Right lobe of liver (tissue), 6 donors: ENCODE measurements around the gene SLC9A3. TPM values are rescaled to one million over a fixed set of nuclear protein-coding genes. Genes with fewer than 3 reads are reported as not detected.

Experiments
- ATAC-seq, 4 donors: fragments of 200-7000 bp; cut with Tn5 transposase; one replicate each; pipeline ENCODE4 v1.9.1; 2020; ENCODE audit warnings: mild to moderate bottlenecking in 4 of 4, moderate library complexity in 4 of 4
- DNase-seq, 3 donors: peaks; one replicate each; pipeline ENCODE4 v3.0.0-alpha.2; 2020
- H3K27ac ChIP-seq, 3 donors: fragments of 200-600 bp; one replicate each; pipeline ENCODE4 v1.8.0; 2022
- H3K27me3 ChIP-seq, 2 donors: fragments of 200-600 bp; one replicate each; pipeline ENCODE4 v1.8.0; 2022
- H3K36me3 ChIP-seq, 4 donors: fragments of 200-600 bp; sonication (generic) in 1 of 4; one replicate each; pipeline versions ENCODE4 v1.5.1 to v1.8.0; 2017 to 2022; ENCODE audit warnings: control low read depth in 1 of 4
- H3K4me1 ChIP-seq, 4 donors: fragments of 200-600 bp; sonication (generic) in 1 of 4; one replicate each; pipeline versions ENCODE4 v1.5.1 to v1.8.0; 2017 to 2022; ENCODE audit warnings: control low read depth in 1 of 4
- H3K4me3 ChIP-seq, 3 donors: fragments of 200-600 bp; one replicate each; pipeline ENCODE4 v1.8.0; 2022
- H3K9me3 ChIP-seq, 4 donors: fragments of 200-600 bp; sonication (generic) in 1 of 4; one replicate each; pipeline versions ENCODE4 v1.5.1 to v1.8.0; 2017 to 2022; ENCODE audit warnings: control low read depth in 1 of 4
- POLR2A ChIP-seq: fragments of 450-650 bp; IDR thresholded peaks from one replicate; pipeline ENCODE4 v1.6.1; 2017; ENCODE audit warnings: antibody characterized with exemption, mild to moderate bottlenecking
- WGBS: methylation state at CpG from one replicate; pipeline ENCODE4 v1.1.6; 2018; ENCODE audit warnings: low coverage, low lambda C conversion rate; ENCODE audit not compliant: insufficient coverage; ENCODE audit errors: missing lambda C conversion rate; 5-methylcytosine and 5-hydroxymethylcytosine counted together
- intact Hi-C, 2 donors: fragments of 100-400 bp; cut with DNase I; formaldehyde crosslinking; loops; one replicate each; pipeline versions ENCODE4 v1.11.2 to v1.14.1; 2022
- total RNA-seq, 6 experiments: library from RNA; depleted of rRNA in 2 of 6; stranded (reverse); fragments of >200 nt in 2 of 6; fragmentation: NEBNext Ultra II Directional in 3 of 6; extraction: Animal tissue kit (Norgen Biotek cat#: 25700) in 3 of 6; gene quantifications; one replicate each; pipeline versions ENCODE4 v1.1.0 to v1.2.4, GENCODE V29; 2016 to 2023
- TF ChIP-seq, protein P1 (sequence below), 4 donors: fragments of 200-600 bp in 3 of 4; fragments of 450-650 bp in 1 of 4; IDR thresholded peaks; one replicate each; pipeline versions ENCODE4 v1.5.1 to v1.8.0; 2016 to 2022; ENCODE audit warnings: antibody characterized with exemption in 4 of 4, mild to moderate bottlenecking in 2 of 4
- donor health status: DM: no; HTN: yes; CAD: no.
- donor health status: DM: no; HTN: no; CAD: no.
- donor health status: DM: no; HTN: no; CAD: no.
- donor health status: DM: no; HTN: yes; CAD: no.
- donor health status: DM: no; HTN: yes; CAD: no.

Gene SLC9A3
- total RNA-seq, 6 experiments from 2014 or later: 0.32 to 1.8 (median 0.46) TPM

DNA sequence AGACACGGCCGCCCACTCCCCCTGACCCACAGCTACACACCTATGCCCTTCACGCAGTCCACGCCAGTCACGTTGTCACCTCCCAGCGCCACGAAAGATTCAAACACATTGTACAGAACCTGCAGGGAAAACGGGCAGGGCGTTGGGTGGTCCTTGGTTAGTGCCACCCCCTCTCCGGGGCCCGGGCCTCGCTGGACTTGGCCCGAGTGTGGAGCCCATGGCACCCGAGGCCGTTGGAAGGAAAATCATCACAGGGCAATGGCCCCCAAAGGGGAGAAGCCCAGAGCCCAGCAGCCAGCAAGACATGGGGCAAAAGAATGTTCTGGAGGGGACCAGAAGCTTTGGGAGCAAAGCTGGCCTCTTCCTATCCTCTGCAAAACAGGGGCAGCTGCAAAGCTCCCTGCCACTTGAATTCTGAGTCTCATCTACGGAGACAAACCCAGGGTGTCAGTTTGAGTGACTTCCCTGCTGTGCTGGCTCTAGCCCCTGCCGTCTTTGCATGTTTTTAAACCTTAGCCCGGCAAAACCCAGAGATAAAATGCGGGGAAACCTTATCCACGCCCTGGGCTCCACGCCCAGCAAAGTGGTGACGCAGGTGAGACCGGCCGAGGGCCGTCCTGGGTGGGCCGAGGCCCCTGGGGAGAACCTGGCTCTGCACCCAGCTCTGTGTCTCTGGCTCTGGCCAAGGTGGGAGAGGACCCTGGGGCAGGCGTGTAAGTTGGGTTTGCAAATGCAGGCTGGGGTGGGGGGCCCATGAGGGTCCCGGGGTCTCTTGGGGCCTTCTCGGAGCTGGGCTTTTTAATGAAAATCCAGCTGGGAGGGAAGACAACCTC lies 38.9 kb downstream of the SLC9A3 start:
- ATAC-seq: no peak
- H3K27me3 ChIP-seq: no peaks in the 10 kb centered on the region
- intact Hi-C loops: no loop called here

DNA sequence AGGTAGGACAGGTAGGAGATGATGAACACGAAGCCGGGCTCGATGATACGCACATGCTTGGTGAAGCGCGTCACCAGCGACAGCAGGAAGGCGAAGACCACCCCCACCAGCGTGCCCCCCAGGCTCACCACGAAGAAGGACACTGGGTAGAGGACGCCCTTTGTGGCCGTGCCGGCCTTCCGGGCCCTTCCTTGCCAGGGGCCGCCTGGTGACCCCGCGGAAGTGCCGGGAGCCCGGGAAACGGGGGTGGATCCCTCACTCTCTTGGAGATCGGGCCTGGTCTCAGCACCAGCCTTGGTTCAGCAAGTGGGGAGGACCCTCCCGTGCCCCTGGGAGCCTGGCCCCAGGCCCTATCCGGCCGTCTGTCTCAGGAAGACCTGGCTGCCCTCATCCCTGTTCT lies 39.7 kb downstream of the SLC9A3 start:
- Histone ChIP-seq H3K9me3 (no peaks in the 10 kb centered on the region), H3K4me1 (no peaks in the 10 kb centered on the region), H3K27ac (no peak overlapping the region), H3K36me3 (no peaks in the 10 kb centered on the region), H3K4me3 (no peak overlapping the region), H3K27me3 (no peaks in the 10 kb centered on the region)
- 70% methylated on average over 2 of the region's 24 CpGs for WGBS
- ATAC-seq: no peak
- intact Hi-C loops: no loop called here
- TF ChIP-seq POLR2A: no peak
- TF ChIP-seq, protein P1, sequence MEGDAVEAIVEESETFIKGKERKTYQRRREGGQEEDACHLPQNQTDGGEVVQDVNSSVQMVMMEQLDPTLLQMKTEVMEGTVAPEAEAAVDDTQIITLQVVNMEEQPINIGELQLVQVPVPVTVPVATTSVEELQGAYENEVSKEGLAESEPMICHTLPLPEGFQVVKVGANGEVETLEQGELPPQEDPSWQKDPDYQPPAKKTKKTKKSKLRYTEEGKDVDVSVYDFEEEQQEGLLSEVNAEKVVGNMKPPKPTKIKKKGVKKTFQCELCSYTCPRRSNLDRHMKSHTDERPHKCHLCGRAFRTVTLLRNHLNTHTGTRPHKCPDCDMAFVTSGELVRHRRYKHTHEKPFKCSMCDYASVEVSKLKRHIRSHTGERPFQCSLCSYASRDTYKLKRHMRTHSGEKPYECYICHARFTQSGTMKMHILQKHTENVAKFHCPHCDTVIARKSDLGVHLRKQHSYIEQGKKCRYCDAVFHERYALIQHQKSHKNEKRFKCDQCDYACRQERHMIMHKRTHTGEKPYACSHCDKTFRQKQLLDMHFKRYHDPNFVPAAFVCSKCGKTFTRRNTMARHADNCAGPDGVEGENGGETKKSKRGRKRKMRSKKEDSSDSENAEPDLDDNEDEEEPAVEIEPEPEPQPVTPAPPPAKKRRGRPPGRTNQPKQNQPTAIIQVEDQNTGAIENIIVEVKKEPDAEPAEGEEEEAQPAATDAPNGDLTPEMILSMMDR (IDR thresholded peaks at IDR 0.05): no peak
- no peak for DNase-seq

More for the DNA sequence above, 38.9 kb downstream of the SLC9A3 start:
- TF ChIP-seq, protein P1 (IDR thresholded peaks at IDR 0.05): no peak
- TF ChIP-seq POLR2A: no peak
- Histone ChIP-seq H3K9me3 (no peaks in the 10 kb centered on the region), H3K27ac (no peak overlapping the region), H3K4me1 (no peaks in the 10 kb centered on the region), H3K4me3 (no peak overlapping the region), H3K36me3 (no peaks in the 10 kb centered on the region)
- 63% methylated on average over 4 of the region's 29 CpGs for WGBS
- no peak for DNase-seq

DNA sequence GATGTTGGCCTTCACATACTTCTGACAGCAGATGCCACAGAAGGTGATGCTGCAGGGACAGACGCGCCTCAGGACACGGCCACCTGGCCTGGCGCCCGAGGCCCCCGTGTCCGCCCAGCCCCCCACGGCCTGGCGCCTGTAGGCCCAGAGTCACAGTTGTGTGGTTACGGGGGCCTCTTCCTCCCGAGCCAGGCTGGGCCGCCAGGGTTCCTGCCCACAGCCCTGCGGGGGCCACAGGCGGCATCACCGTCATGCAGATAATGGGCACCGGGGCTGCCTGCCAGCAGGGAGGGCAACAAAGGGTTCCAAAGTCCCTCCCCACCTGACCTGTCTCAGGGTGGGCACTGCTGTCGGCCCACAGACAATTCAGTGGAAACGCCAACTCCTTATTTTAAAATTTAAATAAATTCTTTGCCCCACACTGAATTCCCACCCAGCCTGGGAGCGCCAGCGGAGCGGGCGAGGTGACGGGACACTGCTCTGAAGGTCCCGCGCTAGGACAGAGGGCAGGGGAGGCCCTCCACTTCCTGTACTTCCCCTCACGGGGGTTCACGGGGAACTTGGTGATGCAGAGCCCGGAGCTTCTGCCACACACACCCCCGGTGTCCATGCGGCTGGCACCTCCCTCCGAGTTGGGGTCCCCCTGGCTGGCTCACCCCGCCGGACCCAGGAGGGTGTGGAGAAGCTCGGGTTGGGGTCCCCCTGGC lies 40.7 kb downstream of the SLC9A3 start:
- DNase-seq (no peak), ATAC-seq (no peak)
- no peaks in the 10 kb centered on the region for H3K9me3 ChIP-seq
- no peak overlapping the region for H3K4me3 ChIP-seq
- H3K27me3 ChIP-seq: no peaks in the 10 kb centered on the region
- TF ChIP-seq, protein P1 (IDR thresholded peaks at IDR 0.05): no peak
- TF ChIP-seq POLR2A: no peak
- no peaks in the 10 kb centered on the region for H3K4me1 ChIP-seq
- intact Hi-C loops: no loop called here
- no peak overlapping the region for H3K27ac ChIP-seq
- H3K36me3 ChIP-seq: no peaks in the 10 kb centered on the region
- WGBS: 85% methylated on average over 7 of the region's 34 CpGs

DNA sequence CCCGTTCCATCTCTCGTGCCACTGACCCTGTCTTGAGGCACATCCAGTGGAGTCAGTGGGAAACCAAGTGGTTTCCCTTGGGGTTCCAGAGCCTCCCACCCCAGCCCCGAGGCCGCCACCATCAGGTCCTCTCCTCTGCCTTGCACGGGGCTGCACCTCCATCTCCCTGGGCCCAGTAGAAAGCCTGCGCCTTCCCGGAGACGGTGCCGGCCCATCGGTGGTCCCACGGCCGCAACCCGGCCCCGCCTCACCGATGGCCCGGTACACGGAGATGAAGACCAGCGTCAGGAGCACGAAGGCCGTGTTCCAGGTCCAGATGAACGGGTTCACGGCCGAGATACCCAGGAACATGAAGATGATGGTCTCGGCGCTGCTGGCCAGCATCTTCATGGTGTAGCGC lies 41.2 kb downstream of the SLC9A3 start:
- WGBS: no CpG with 5 or more reads among the region's 26 CpGs

More for the DNA sequence above, 41.2 kb downstream of the SLC9A3 start:
- ATAC-seq (no peak), DNase-seq (no peak)
- no peaks in the 10 kb centered on the region for H3K4me1 ChIP-seq
- H3K27ac ChIP-seq: no peak overlapping the region
- no peaks in the 10 kb centered on the region for H3K9me3 ChIP-seq
- H3K36me3 ChIP-seq: no peaks in the 10 kb centered on the region
- H3K27me3 ChIP-seq: no peaks in the 10 kb centered on the region
- intact Hi-C loops: no loop called here
- no peak overlapping the region for H3K4me3 ChIP-seq
- TF ChIP-seq POLR2A: no peak
- TF ChIP-seq, protein P1 (IDR thresholded peaks at IDR 0.05): no peak
